Gastroesophageal sphincter (tissue), 4 donors: Measurements from ENCODE around the gene SPACA9. TPM values are rescaled to one million over a fixed set of nuclear protein-coding genes. Genes with fewer than 3 reads are reported as not detected.
A peak's percentile ranks its signal among the peaks of the same experiment; 100 is the strongest.

Experiments used
- ATAC-seq: fragments of 150-250 bp; one replicate; pipeline ENCODE4 v1.9.1; 2016; ENCODE audit warnings: mild to moderate bottlenecking, moderate library complexity
- H3K27ac ChIP-seq, 4 donors: fragments of 200-600 bp; sonication (generic) in 3 of 4; 1 replicate in 3 of 4; 2 replicates in 1 of 4; pipeline ENCODE4 v1.5.1; 2016 to 2019
- H3K27me3 ChIP-seq: fragments of 200-600 bp; sonication (generic); one replicate; pipeline ENCODE4 v1.5.1; 2019
- H3K36me3 ChIP-seq, 2 donors: fragments of 200-600 bp; sonication (generic); one replicate each; pipeline ENCODE4 v1.5.1; 2019; ENCODE audit warnings: control low read depth in 1 of 2
- H3K4me1 ChIP-seq, 3 donors: fragments of 200-600 bp; sonication (generic); 1 replicate in 2 of 3; 2 replicates in 1 of 3; pipeline ENCODE4 v1.5.1; 2016 to 2019; ENCODE audit warnings: control low read depth in 2 of 3
- H3K4me3 ChIP-seq, 2 donors: fragments of 200-600 bp; sonication (generic); one replicate each; pipeline ENCODE4 v1.5.1; 2019; ENCODE audit warnings: mild to moderate bottlenecking in 1 of 2, moderate library complexity in 1 of 2
- H3K9me3 ChIP-seq, 3 donors: fragments of 200-600 bp; sonication (generic); one replicate each; pipeline ENCODE4 v1.5.1; 2017 to 2019; ENCODE audit warnings: control low read depth in 2 of 3
- EP300 ChIP-seq: sonication (generic); formaldehyde crosslinking; IDR thresholded peaks from one replicate; pipeline ENCODE4 v1.6.1; 2017; ENCODE audit warnings: antibody characterized with exemption, mild to moderate bottlenecking
- POLR2A ChIP-seq, 2 donors: fragments of 450-650 bp; IDR thresholded peaks; one replicate each; pipeline ENCODE4 v1.6.1; 2017; ENCODE audit warnings: antibody characterized with exemption in 2 of 2, mild to moderate bottlenecking in 2 of 2, moderate library complexity in 1 of 2
- POLR2AphosphoS5 ChIP-seq: sonication (generic); formaldehyde crosslinking; IDR thresholded peaks from one replicate; pipeline ENCODE4 v1.6.1; 2017; ENCODE audit warnings: antibody characterized with exemption
- WGBS, 2 donors: methylation state at CpG; one replicate each; pipeline ENCODE4 v1.1.5; 2018; ENCODE audit warnings: low coverage in 1 of 2; 5-methylcytosine and 5-hydroxymethylcytosine counted together
- total RNA-seq, 4 donors: library from RNA; depleted of rRNA; stranded (reverse); fragments of >200 nt; gene quantifications; one replicate each; pipeline ENCODE4 v1.1.0, GENCODE V29; 2016
- TF ChIP-seq, protein P1 (sequence below), 4 experiments: fragments of 200-600 bp in 2 of 4; fragments of 450-650 bp in 2 of 4; sonication (generic) in 1 of 4; IDR thresholded peaks; one replicate each; pipeline ENCODE4 v1.5.1; 2017 to 2019; ENCODE audit warnings: antibody characterized with exemption in 4 of 4, mild to moderate bottlenecking in 2 of 4, moderate library complexity in 2 of 4

SPACA9 gene
- total RNA-seq, 4 donors from 2014 or later, result 2.6 to 8.2 (median 3.9) TPM

DNA sequence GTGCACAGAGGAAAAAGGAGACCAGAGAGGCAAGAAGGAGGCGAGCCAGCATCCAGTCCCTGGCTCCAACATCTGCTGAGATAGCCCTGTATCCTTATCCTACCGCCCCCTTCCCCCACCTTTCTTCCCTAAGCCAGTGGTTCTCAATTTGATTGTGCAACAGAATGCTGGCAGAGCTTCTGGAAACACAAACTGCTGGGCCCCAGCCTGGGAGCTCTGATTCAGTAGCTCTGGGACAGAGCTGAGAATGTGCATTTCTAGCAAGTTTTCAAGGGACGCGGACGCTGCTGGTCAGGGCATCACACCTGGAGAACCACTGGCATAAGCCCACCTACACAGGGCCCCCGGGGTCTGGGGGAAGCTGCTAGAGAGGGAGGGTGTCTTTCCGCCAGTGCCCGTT, 21.7 kb upstream of the SPACA9 start:
- TF ChIP-seq POLR2A (IDR thresholded peaks at IDR 0.05) (no peak), POLR2AphosphoS5 (no peak), EP300 (no peak)
- TF ChIP-seq, protein P1, sequence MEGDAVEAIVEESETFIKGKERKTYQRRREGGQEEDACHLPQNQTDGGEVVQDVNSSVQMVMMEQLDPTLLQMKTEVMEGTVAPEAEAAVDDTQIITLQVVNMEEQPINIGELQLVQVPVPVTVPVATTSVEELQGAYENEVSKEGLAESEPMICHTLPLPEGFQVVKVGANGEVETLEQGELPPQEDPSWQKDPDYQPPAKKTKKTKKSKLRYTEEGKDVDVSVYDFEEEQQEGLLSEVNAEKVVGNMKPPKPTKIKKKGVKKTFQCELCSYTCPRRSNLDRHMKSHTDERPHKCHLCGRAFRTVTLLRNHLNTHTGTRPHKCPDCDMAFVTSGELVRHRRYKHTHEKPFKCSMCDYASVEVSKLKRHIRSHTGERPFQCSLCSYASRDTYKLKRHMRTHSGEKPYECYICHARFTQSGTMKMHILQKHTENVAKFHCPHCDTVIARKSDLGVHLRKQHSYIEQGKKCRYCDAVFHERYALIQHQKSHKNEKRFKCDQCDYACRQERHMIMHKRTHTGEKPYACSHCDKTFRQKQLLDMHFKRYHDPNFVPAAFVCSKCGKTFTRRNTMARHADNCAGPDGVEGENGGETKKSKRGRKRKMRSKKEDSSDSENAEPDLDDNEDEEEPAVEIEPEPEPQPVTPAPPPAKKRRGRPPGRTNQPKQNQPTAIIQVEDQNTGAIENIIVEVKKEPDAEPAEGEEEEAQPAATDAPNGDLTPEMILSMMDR (IDR thresholded peaks at IDR 0.05), result no peak
- Histone ChIP-seq H3K4me3 (no peak overlapping the region), H3K36me3 (no peaks in the 10 kb centered on the region), H3K27me3 (no peaks in the 10 kb centered on the region), H3K27ac (peak overlapping the region in 2 of 4 donors; percentile 10 to 64), H3K9me3 (no peaks in the 10 kb centered on the region), H3K4me1 (peaks cover 0 to 17% (median 0%) of the 10 kb centered on the region in 3 donors)
- ATAC-seq, result peak; percentile 84
- 31% methylated on average over 5 of the region's 8 CpGs; no CpG with 5 or more reads in 1 of the 2 donors for WGBS, 2 donors

DNA sequence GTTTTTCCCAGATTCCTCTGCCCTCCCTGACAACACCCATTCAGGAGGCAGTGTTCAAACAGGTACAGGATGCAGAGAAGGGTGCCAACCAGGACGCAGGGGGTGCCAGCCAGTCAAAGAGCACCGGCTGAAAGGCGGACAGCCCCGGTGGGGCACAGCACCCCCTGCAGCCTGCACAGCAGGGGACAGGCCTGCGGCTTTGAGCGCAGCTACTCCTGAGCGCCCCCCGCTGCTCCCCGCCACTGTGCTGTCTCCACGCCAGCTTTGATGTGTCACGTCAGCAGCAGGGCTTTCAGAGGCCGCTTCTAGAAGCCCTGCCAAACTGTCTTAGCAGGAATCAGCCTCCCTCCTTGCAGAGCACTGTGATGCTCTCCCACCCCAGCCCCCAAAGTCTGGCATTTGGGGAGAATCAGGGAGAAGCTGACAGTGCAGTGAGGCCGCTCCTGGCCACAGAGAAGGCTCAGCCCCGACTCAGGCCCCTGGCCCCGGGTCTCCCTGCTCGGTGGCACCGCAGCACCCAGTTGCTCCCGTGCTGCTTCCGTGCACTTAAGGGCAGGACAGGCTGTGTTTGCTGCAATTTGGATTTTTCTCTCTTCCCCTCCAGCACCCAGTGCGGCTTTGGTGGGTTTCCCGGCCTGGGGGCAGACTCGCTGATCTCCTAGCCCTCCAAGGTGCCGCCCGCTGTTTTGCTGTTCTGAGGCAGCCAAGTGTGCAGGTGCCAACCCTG, 20.9 kb upstream of the SPACA9 start:
- TF ChIP-seq POLR2A (IDR thresholded peaks at IDR 0.05) (no peak), EP300 (no peak), POLR2AphosphoS5 (no peak)
- TF ChIP-seq, protein P1 (IDR thresholded peaks at IDR 0.05), result no peak
- no peaks in the 10 kb centered on the region for H3K9me3 ChIP-seq
- no peaks in the 10 kb centered on the region for H3K36me3 ChIP-seq
- H3K4me1 ChIP-seq, result peaks cover 0 to 17% (median 0%) of the 10 kb centered on the region in 3 donors
- 78% methylated on average over 11 of the region's 24 CpGs; no CpG with 5 or more reads in 1 of the 2 donors for WGBS, 2 donors
- H3K27me3 ChIP-seq, result no peaks in the 10 kb centered on the region
- no peak overlapping the region for H3K4me3 ChIP-seq
- ATAC-seq, result no peak
- peak overlapping the region in 1 of 4 donors; percentile 64 for H3K27ac ChIP-seq

DNA sequence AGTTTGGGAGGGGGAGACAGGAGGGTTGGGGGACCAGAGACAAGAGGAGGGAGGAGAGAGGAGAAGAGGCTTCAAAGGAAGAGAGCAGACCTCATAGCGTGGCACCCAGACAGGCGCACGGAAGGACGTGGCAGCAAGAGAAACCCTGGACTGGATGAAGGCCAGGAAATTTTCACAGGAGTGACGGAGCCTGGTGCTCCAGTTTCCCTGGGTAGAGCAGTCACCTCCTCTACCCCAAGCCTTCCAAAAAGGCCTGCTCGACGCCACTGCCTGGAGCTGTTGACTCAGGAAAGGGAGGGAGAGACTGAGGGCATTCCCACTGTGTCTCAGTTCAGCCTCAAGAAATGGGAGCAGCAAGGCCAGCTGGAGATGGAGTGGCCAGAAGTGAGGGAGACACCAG, 19.9 kb upstream of the SPACA9 start:
- ATAC-seq, result no peak
- H3K4me3 ChIP-seq, result no peak overlapping the region
- TF ChIP-seq POLR2AphosphoS5, result no peak
- TF ChIP-seq, protein P1 (IDR thresholded peaks at IDR 0.05), result no peak
- no peak for TF ChIP-seq POLR2A (IDR thresholded peaks at IDR 0.05)
- no peak for TF ChIP-seq EP300
- no peaks in the 10 kb centered on the region for H3K9me3 ChIP-seq
- peaks cover 0 to 17% (median 0%) of the 10 kb centered on the region in 3 donors for H3K4me1 ChIP-seq
- H3K27ac ChIP-seq, result no peak overlapping the region
- no peaks in the 10 kb centered on the region for H3K27me3 ChIP-seq
- H3K36me3 ChIP-seq, result peaks cover 0 to 6% of the 10 kb centered on the region in 2 donors
- WGBS, 2 donors, result 69% methylated on average over 7 of the region's 7 CpGs; no CpG with 5 or more reads in 1 of the 2 donors

DNA sequence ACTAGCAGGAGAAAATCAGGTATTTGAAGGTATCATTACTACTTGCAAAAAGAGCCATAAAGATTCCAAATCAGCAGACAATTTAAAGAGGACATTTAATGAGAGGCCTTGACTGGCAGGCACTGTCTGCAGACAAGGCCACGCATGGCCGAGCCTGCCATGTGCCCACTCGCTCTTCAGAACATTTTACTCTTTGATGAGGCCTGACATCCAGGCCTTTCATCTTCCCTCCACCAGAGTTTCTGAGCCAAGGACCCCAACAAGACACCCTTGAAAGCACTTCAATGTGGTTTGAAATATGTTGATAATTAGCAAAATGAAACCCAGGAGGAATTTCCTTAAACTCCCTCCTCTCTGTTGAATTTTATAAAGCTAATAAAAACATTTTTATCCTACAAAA, 17.0 kb upstream of the SPACA9 start:
- Histone ChIP-seq H3K4me1 (peaks cover 0 to 17% (median 0%) of the 10 kb centered on the region in 3 donors), H3K9me3 (no peaks in the 10 kb centered on the region), H3K4me3 (no peak overlapping the region), H3K27ac (no peak overlapping the region), H3K36me3 (peaks cover 0 to 6% of the 10 kb centered on the region in 2 donors), H3K27me3 (no peaks in the 10 kb centered on the region)
- TF ChIP-seq POLR2AphosphoS5 (no peak), POLR2A (IDR thresholded peaks at IDR 0.05) (no peak), EP300 (no peak)
- TF ChIP-seq, protein P1 (IDR thresholded peaks at IDR 0.05), result no peak
- 93 to 100% methylated on average over 3 of the region's 3 CpGs for WGBS, 2 donors
- ATAC-seq, result no peak

DNA sequence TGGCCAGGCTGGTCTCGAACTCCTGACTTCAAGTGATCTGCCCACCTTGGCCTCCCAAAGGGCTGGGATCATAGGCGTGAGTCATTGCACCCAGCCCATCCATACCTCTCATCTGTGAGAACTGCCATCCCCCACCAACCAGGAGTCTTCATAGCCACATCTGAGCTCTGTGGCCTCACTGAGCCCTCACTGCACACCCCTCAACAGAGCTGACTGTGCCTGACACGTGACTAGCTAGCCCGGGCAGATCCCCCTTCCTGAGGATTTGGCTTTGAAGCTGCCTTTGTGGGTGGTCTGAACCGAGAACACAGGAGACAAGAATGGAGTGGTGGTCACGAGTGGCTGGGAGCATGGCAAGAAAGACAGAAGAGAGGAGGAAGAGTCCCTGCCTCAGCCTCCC, 16.2 kb upstream of the SPACA9 start:
- Histone ChIP-seq H3K36me3 (peaks cover 0 to 6% of the 10 kb centered on the region in 2 donors), H3K4me1 (peaks cover 0 to 8% (median 0%) of the 10 kb centered on the region in 3 donors), H3K27ac (no peak overlapping the region), H3K9me3 (no peaks in the 10 kb centered on the region), H3K4me3 (no peak overlapping the region), H3K27me3 (no peaks in the 10 kb centered on the region)
- no peak for ATAC-seq
- 57 to 80% methylated on average over 1 of the region's 6 CpGs for WGBS, 2 donors
- TF ChIP-seq, protein P1 (IDR thresholded peaks at IDR 0.05), result no peak
- TF ChIP-seq POLR2A (IDR thresholded peaks at IDR 0.05) (no peak), POLR2AphosphoS5 (no peak), EP300 (no peak)
